HepG2 (cell line): ENCODE data around the gene IGFBP6. TPM values are rescaled to one million over a fixed set of nuclear protein-coding genes. Genes with fewer than 3 reads are reported as not detected.

Source experiments
- CC2D1A ChIP-seq: sonication (generic); formaldehyde crosslinking; IDR thresholded peaks from 2 replicates; pipeline ENCODE4 v1.8.1; 2023; ENCODE audit warnings: mild to moderate bottlenecking, missing genetic modification reagents
- HNRNPH1 ChIP-seq: fragments of 200-400 bp; formaldehyde crosslinking; optimal IDR thresholded peaks from 2 replicates; pipeline ENCODE3; 2017; ENCODE audit warnings: mild to moderate bottlenecking, low read depth, low read length
- KDM3A ChIP-seq: IDR thresholded peaks from 2 replicates; pipeline ENCODE4 v1.6.1; 2018; ENCODE audit warnings: low read depth, missing compliant biosample characterization
- KMT2B ChIP-seq: IDR thresholded peaks from 2 replicates; pipeline ENCODE4 v1.6.1; 2016; ENCODE audit warnings: missing genetic modification reagents, missing compliant biosample characterization
- MTA3 ChIP-seq: sonication (generic); formaldehyde crosslinking; IDR thresholded peaks from 2 replicates; pipeline ENCODE4 v1.4.0; 2020; ENCODE audit warnings: missing genetic modification reagents
- MTF1 ChIP-seq: sonication (generic); formaldehyde crosslinking; IDR thresholded peaks from 2 replicates; pipeline ENCODE4 v1.5.0; 2020; ENCODE audit warnings: missing genetic modification reagents
- NR2F1 ChIP-seq, 2 experiments: fragments of 450-650 bp in 1 of 2; formaldehyde crosslinking in 1 of 2; IDR thresholded peaks; 2 replicates each; pipeline versions ENCODE4 v1.5.0 to v1.6.1; 2016 to 2020; ENCODE audit warnings: mild to moderate bottlenecking in 1 of 2, missing compliant biosample characterization in 1 of 2, missing genetic modification reagents in 1 of 2, moderate library complexity in 1 of 2
- PHF21A ChIP-seq: sonication (generic); formaldehyde crosslinking; IDR thresholded peaks from 2 replicates; pipeline ENCODE4 v1.5.0; 2020; ENCODE audit warnings: mild to moderate bottlenecking, missing genetic modification reagents
- SIX1 ChIP-seq: sonication (generic); formaldehyde crosslinking; IDR thresholded peaks from 2 replicates; pipeline ENCODE4 v1.4.0; 2020; ENCODE audit warnings: missing genetic modification reagents, borderline replicate concordance
- SNAPC2 ChIP-seq: sonication (generic); formaldehyde crosslinking; IDR thresholded peaks from 2 replicates; pipeline ENCODE4 v1.8.1; 2022; ENCODE audit warnings: mild to moderate bottlenecking, missing genetic modification reagents
- SP1 ChIP-seq, 2 experiments: fragments of 450-650 bp in 1 of 2; sonication (generic) in 1 of 2; formaldehyde crosslinking in 1 of 2; IDR thresholded peaks; 2 replicates each; pipeline versions ENCODE4 v1.4.0 to v1.6.1; 2016 to 2020; ENCODE audit warnings: missing genetic modification reagents in 1 of 2
- SRSF1 ChIP-seq: fragments of 200-400 bp; formaldehyde crosslinking; optimal IDR thresholded peaks from 2 replicates; pipeline ENCODE3; 2017; ENCODE audit warnings: mild to moderate bottlenecking, low read depth, low read length, moderate library complexity
- TBX3 ChIP-seq: fragments of 450-650 bp; IDR thresholded peaks from 2 replicates; pipeline ENCODE4 v1.6.1; 2017; ENCODE audit warnings: antibody characterized with exemption, mild to moderate bottlenecking, inconsistent platforms, borderline replicate concordance
- ZFY ChIP-seq: sonication (generic); formaldehyde crosslinking; IDR thresholded peaks from 2 replicates; pipeline ENCODE4 v1.4.0; 2020; ENCODE audit warnings: missing genetic modification reagents
- ZMYM3 ChIP-seq: sonication (generic); formaldehyde crosslinking; IDR thresholded peaks from 2 replicates; pipeline ENCODE4 v1.5.1; 2020; ENCODE audit warnings: mild to moderate bottlenecking, missing genetic modification reagents
- ZNF138 ChIP-seq: sonication (generic); formaldehyde crosslinking; IDR thresholded peaks from 2 replicates; pipeline ENCODE4 v1.5.0; 2020; ENCODE audit warnings: mild to moderate bottlenecking, low read depth, missing genetic modification reagents
- ZNF180 ChIP-seq: sonication (generic); formaldehyde crosslinking; IDR thresholded peaks from 2 replicates; pipeline ENCODE4 v1.4.0; 2020; ENCODE audit warnings: low read depth, missing genetic modification reagents, borderline replicate concordance
- ZNF570 ChIP-seq: sonication (generic); formaldehyde crosslinking; IDR thresholded peaks from 2 replicates; pipeline ENCODE4 v1.4.0; 2020; ENCODE audit warnings: mild to moderate bottlenecking, missing genetic modification reagents, borderline replicate concordance
- ZNF644 ChIP-seq: IDR thresholded peaks from 2 replicates; pipeline ENCODE4 v1.6.1; 2016; ENCODE audit warnings: low read depth
- ZSCAN31 ChIP-seq: sonication (generic); formaldehyde crosslinking; IDR thresholded peaks from 2 replicates; pipeline ENCODE4 v1.5.0; 2020; ENCODE audit warnings: low read depth, mild to moderate bottlenecking, missing genetic modification reagents
- polyA plus RNA-seq, 8 experiments: library from polyadenylated mRNA; depleted of rRNA in 3 of 8; stranded (reverse) in 7 of 8; unstranded in 1 of 8; fragments of >200 nt; fragmentation: Illumina TruSeq in 4 of 8; extraction: Trizol in 4 of 8; gene quantifications; 2 replicates each; pipeline versions ENCODE4 v1.2.1 to v1.2.3, GENCODE V29; 2011 to 2016; ENCODE audit warnings: low read depth in 4 of 8, missing spikeins in 1 of 8, mixed read lengths in 1 of 8; ENCODE audit not compliant: insufficient read depth in 1 of 8
- total RNA-seq, 5 experiments: library from RNA; depleted of rRNA; stranded (reverse); fragments of >200 nt; fragmentation: Illumina TruSeq; extraction: Trizol; gene quantifications; 2 replicates each; pipeline ENCODE4 v1.2.3, GENCODE V29; 2016; ENCODE audit warnings: low read depth in 1 of 5
- TF ChIP-seq, protein P1 (sequence below): sonication (generic); formaldehyde crosslinking; IDR thresholded peaks from 2 replicates; pipeline ENCODE4 v1.9.0; 2022; ENCODE audit warnings: low read depth, missing genetic modification reagents
- TF ChIP-seq, protein P2 (sequence below): IDR thresholded peaks from 2 replicates; pipeline ENCODE4 v1.6.1; 2012; ENCODE audit warnings: low read length, improper control_type of control experiment
- TF ChIP-seq, protein P3 (sequence below): sonication (generic); formaldehyde crosslinking; IDR thresholded peaks from 2 replicates; pipeline ENCODE4 v1.5.0; 2020; ENCODE audit warnings: missing genetic modification reagents
- TF ChIP-seq, protein P4 (sequence below): sonication (generic); formaldehyde crosslinking; IDR thresholded peaks from 2 replicates; pipeline ENCODE4 v1.5.0; 2020; ENCODE audit warnings: missing genetic modification reagents

Gene IGFBP6
- total and polyA plus RNA-seq, 2 of the 13 experiments (the other 11 are each of a cell fraction or from before 2014, with no cell fraction given): 3.9 to 25.2 TPM

DNA sequence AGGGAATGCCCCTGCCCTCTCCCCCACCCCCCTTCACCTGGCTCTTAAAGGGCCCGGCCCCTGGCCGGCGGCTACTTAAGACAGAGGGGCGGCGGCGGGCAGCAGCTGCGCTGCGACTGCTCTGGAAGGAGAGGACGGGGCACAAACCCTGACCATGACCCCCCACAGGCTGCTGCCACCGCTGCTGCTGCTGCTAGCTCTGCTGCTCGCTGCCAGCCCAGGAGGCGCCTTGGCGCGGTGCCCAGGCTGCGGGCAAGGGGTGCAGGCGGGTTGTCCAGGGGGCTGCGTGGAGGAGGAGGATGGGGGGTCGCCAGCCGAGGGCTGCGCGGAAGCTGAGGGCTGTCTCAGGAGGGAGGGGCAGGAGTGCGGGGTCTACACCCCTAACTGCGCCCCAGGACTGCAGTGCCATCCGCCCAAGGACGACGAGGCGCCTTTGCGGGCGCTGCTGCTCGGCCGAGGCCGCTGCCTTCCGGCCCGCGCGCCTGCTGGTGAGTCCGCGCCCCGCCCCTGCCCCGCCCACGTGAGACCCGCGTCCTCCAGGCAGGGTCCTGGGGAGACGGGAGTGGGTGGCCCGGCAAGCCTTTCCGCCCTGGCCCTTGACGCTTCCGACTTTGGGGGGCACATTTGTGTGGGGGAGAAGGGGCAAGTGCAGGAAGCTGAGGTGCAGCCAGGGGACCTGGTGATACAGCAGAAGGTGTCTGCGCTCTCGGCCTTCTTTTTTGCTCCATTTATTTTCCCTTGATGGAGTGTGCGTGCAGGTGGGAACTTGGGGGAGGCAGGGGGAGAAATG, at the start of gene IGFBP6 (continued):
- TF ChIP-seq, protein P1, sequence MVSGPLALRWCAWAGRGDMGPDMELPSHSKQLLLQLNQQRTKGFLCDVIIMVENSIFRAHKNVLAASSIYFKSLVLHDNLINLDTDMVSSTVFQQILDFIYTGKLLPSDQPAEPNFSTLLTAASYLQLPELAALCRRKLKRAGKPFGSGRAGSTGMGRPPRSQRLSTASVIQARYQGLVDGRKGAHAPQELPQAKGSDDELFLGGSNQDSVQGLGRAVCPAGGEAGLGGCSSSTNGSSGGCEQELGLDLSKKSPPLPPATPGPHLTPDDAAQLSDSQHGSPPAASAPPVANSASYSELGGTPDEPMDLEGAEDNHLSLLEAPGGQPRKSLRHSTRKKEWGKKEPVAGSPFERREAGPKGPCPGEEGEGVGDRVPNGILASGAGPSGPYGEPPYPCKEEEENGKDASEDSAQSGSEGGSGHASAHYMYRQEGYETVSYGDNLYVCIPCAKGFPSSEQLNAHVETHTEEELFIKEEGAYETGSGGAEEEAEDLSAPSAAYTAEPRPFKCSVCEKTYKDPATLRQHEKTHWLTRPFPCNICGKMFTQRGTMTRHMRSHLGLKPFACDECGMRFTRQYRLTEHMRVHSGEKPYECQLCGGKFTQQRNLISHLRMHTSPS: peak; percentile 89
- TF ChIP-seq, protein P2, sequence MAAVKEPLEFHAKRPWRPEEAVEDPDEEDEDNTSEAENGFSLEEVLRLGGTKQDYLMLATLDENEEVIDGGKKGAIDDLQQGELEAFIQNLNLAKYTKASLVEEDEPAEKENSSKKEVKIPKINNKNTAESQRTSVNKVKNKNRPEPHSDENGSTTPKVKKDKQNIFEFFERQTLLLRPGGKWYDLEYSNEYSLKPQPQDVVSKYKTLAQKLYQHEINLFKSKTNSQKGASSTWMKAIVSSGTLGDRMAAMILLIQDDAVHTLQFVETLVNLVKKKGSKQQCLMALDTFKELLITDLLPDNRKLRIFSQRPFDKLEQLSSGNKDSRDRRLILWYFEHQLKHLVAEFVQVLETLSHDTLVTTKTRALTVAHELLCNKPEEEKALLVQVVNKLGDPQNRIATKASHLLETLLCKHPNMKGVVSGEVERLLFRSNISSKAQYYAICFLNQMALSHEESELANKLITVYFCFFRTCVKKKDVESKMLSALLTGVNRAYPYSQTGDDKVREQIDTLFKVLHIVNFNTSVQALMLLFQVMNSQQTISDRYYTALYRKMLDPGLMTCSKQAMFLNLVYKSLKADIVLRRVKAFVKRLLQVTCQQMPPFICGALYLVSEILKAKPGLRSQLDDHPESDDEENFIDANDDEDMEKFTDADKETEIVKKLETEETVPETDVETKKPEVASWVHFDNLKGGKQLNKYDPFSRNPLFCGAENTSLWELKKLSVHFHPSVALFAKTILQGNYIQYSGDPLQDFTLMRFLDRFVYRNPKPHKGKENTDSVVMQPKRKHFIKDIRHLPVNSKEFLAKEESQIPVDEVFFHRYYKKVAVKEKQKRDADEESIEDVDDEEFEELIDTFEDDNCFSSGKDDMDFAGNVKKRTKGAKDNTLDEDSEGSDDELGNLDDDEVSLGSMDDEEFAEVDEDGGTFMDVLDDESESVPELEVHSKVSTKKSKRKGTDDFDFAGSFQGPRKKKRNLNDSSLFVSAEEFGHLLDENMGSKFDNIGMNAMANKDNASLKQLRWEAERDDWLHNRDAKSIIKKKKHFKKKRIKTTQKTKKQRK: no peak
- TF ChIP-seq ZNF138 (CRISPR knock-in tag) (no peak), ZNF644 (CRISPR knock-in tag) (no peak), ZMYM3 (no peak), ZFY (CRISPR knock-in tag) (no peak), ZNF180 (CRISPR knock-in tag) (no peak), SNAPC2 (CRISPR knock-in tag) (no peak), NR2F1 (CRISPR knock-in tag; IDR thresholded peaks at IDR 0.05) (no peak), MTA3 (no peak), ZNF570 (CRISPR knock-in tag) (no peak), TBX3 (no peak), ZSCAN31 (CRISPR knock-in tag) (peak; percentile 57; the same call in 1 of the 2 replicates), MTF1 (CRISPR knock-in tag) (no peak), SRSF1 (no peak), SP1 (IDR thresholded peaks at IDR 0.05) (no peak), SP1 (CRISPR knock-in tag; IDR thresholded peaks at IDR 0.05) (no peak), CC2D1A (no peak), SIX1 (no peak), KDM3A (CRISPR knock-in tag) (0 out of 2 replicates have a peak, but pooled peaks have one; percentile 30), KMT2B (CRISPR knock-in tag) (no peak), PHF21A (CRISPR knock-in tag) (peak; percentile 17; the same call in 1 of the 2 replicates), HNRNPH1 (no peak)
- TF ChIP-seq, protein P3, sequence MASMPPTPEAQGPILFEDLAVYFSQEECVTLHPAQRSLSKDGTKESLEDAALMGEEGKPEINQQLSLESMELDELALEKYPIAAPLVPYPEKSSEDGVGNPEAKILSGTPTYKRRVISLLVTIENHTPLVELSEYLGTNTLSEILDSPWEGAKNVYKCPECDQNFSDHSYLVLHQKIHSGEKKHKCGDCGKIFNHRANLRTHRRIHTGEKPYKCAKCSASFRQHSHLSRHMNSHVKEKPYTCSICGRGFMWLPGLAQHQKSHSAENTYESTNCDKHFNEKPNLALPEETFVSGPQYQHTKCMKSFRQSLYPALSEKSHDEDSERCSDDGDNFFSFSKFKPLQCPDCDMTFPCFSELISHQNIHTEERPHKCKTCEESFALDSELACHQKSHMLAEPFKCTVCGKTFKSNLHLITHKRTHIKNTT (CRISPR knock-in tag): no peak
- TF ChIP-seq, protein P4, sequence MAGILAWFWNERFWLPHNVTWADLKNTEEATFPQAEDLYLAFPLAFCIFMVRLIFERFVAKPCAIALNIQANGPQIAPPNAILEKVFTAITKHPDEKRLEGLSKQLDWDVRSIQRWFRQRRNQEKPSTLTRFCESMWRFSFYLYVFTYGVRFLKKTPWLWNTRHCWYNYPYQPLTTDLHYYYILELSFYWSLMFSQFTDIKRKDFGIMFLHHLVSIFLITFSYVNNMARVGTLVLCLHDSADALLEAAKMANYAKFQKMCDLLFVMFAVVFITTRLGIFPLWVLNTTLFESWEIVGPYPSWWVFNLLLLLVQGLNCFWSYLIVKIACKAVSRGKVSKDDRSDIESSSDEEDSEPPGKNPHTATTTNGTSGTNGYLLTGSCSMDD: no peak
